HG02571 (cell line): ENCODE data around the gene PES1.
"Not testable (repeated sequence)": the region's sequence is repeated elsewhere in the genome, so short reads cannot be mapped to it uniquely, and the experiment has no call there.

Source experiments
- ATAC-seq: cut with Tn5 transposase; IDR thresholded peaks from one replicate; pipeline ENCODE4 v1.9.1; 2021; ENCODE audit warnings: mild to moderate bottlenecking, moderate library complexity; ENCODE audit not compliant: unreplicated experiment

PES1 gene

DNA sequence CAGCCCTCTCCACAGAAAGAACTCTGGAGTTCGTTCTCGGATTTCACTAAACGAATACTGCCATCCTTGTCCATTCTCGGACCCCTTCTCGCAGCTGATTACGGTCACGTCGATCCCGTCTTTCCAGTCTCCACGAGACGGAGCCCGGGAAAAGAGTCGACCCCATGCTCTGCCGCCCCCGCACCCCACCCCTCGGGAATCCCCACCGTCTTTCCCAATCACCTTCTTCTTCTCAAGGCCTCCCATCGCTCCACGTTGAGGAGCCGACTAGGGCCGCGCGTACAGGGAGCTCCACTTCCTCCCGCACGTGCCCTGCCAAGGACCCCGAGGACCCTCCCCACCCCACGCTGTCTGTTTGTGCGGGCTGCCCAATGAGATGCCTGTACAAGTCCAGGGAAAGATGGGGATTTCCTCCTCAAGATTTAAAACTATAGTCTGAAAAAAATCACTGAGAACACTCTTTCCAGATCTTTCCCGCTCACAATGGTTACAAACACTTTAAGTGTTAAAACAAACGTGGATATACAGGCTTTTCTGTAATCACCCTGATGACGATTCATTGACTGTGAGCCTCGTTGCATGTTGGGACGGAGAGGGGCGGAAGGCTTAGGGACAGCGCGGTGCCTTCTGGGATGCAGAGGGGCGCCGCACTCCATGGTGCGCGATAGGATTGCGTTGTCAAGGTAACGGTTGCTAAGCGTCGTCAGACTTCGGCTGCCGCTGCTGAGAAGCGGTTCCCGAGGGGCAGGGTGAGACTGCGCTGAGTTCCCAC, at the start of gene PES1:
PES1 (minus strand) TSS at position 323 of the 772 bp plus-strand sequence; CDS start at position 246, 77 bp downstream.
- peak; percentile 90 for ATAC-seq

- no peak for ATAC-seq
Observed at GRCh38 chr22:30640839-30641430, 49.2 kb upstream of the PES1 start.

- ATAC-seq = no peak
Observed at GRCh38 chr22:30640361-30640760, 48.7 kb upstream of the PES1 start.

- no peak for ATAC-seq
Observed at GRCh38 chr22:30637701-30638114, 46.0 kb upstream of the PES1 start.

GRCh38 chr22:30636226-30637077, 44.7 kb upstream of the PES1 start:
- no peak for ATAC-seq

DNA sequence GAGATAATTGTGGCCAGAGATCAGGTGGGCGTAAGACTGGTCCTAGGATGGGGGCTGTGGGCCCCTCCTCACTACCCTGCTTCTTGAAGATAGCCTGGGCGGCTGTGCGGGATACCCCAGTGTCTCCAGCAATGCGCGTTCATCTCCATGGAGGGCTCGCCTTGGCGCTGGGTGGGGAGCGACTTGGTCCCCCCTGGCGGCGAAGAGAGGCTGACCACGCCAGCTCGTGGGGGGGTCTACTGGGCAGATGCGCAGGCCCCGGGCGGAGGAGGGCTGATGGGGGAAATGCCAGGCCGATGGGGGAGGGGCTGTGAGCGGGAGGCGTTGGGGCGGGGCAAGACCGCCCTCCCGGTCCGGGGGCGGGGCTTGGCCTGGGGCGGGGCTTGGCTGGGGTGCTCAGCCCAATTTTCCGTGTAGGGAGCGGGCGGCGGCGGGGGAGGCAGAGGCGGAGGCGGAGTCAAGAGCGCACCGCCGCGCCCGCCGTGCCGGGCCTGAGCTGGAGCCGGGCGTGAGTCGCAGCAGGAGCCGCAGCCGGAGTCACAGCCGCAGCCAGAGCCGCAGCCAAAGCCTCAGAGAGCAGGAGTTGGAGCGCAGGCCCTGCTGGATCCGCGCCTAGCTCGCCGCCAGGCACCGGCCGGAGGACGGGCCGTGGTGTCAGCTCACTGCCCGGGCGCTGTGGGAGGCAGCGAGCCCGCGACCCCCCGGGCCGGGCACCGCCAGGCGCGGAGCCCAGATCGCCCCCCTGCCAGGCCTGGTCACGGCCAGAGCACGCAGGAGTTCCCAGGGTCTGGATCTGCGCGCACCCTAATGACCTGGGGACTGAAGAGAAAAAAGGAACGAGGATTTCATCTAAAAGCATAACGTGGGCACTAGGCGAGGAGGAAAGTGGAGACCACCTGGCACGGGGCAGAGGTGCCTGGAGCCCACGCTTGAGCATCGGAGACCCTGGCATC, 43.8 kb upstream of the PES1 start, which contains the start of gene SLC35E4:
SLC35E4 (plus strand) TSS at position 509 of the 953 bp plus-strand sequence. CDS start 670 bp downstream, outside the sequence.
- peak; percentile 60 for ATAC-seq

- peak; percentile 40 for ATAC-seq
Observed at GRCh38 chr22:30634471-30635233, 42.9 kb upstream of the PES1 start.

GRCh38 chr22:30631469-30631868, 39.8 kb upstream of the PES1 start:
- not testable (repeated sequence) for ATAC-seq

GRCh38 chr22:30628491-30628890, 36.8 kb upstream of the PES1 start:
- no peak for ATAC-seq

GRCh38 chr22:30627471-30627870, 35.8 kb upstream of the PES1 start:
- no peak for ATAC-seq

DNA sequence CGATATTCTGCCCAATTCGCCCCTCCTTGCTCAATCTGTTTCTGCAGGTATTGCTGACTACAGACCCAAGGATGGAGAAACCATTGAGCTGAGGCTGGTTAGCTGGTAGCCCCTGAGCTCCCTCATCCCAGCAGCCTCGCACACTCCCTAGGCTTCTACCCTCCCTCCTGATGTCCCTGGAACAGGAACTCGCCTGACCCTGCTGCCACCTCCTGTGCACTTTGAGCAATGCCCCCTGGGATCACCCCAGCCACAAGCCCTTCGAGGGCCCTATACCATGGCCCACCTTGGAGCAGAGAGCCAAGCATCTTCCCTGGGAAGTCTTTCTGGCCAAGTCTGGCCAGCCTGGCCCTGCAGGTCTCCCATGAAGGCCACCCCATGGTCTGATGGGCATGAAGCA, 34.7 kb upstream of the PES1 start:
- no peak for ATAC-seq

DNA sequence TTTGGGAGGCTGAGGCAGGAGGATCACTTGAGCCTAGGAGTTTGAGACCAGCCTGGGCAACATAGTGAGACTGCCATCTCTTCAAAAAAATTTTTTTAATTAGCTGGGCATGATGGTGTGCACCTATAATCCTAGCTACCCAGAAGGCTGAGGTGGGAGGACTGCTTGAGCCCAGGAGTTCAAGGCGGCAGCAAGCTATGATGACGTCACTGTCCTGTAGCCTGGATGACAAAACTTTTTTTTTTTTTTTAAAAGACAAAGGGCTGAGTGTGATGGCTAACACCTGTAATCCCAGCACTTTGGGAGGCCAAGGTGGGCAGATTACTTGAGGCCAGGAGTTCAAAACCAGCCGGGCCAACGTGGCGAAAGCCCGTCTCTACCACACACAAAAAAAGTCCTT, 28.2 kb upstream of the PES1 start:
- not testable (repeated sequence) for ATAC-seq

GRCh38 chr22:30617819-30618218, 26.1 kb upstream of the PES1 start:
- ATAC-seq = no peak

- no peak for ATAC-seq
Observed at GRCh38 chr22:30615543-30615954, 23.8 kb upstream of the PES1 start.

GRCh38 chr22:30614879-30615278, 23.2 kb upstream of the PES1 start:
- ATAC-seq = no peak

- no peak for ATAC-seq
Observed at GRCh38 chr22:30614268-30614667, 22.6 kb upstream of the PES1 start.

DNA sequence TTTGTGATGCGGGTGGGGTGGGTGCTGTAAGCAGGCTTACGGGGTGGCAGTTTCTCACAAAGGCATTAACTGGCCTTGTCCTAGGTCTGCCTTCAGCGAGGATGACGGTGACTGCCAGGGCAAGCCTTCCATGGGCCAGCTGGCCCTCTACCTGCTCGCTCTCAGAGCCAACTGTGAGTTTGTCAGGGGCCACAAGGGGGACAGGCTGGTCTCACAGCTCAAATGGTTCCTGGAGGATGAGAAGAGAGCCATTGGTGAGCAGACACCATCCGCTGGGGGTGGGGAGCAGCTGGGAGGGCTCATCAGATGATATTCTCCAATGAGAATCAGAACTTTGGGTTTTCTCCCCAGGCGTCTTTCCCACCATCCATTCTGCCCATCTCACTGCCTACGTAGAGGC, 21.1 kb upstream of the PES1 start:
- no peak for ATAC-seq

DNA sequence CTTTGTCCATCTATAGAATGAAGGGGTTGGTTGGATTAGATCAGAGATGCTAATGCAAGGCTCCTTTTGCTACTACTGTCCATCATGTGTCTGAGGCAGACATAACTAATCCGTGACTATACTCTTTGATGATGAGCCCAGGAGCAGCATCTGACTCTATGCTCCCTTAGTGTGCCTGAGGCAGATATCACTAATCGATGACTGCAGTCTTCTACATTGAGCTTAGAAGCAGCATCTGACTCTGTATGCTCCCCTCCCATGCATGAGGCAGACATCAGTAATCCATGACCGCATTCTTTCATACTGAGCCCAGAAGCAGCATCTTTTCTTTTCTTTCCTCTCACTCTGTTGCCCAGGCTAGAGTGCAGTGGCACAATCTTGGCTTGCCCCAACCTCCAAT, 19.5 kb upstream of the PES1 start:
- ATAC-seq = no peak

DNA sequence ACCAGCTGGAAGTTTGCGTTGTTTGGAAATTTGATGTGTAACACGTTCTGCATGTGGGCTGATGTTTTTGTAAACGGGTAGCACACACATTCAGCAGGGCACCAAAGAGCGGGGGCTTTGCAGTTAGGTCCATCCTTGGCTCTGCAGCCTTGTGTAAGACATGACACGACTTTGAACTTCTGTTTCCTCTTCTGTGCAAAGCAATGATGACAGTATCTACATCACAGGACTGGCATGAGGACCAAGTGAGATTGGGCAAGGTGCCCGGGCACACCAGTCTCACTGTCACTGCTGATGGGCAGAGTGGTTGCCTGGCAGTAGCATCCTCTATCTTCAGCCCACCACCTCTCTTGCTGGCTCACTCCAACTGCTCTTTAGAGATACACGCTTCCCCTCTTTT, 18.6 kb upstream of the PES1 start:
- no peak for ATAC-seq
